SK-N-SH (cell line): Measurements from ENCODE around the gene HRH2. TPM values are rescaled to one million over a fixed set of nuclear protein-coding genes. Genes with fewer than 3 reads are reported as not detected.

Experiments
- CTCF ChIA-PET: fragments of 300-600, 350-600 bp; formaldehyde crosslinking; extraction: SDS; loops from one replicate; lab custom pipeline; 2021; lab: Yijun Ruan, JAX
- POLR2A ChIA-PET: fragments of 350-600 bp; sonication (Branson Sonifier 250); formaldehyde crosslinking; extraction: SDS; loops from one replicate; lab custom pipeline; 2020; ENCODE audit warnings: antibody characterized with exemption, inconsistent platforms; lab: Yijun Ruan, JAX
- DNase-seq: peaks from one replicate; pipeline ENCODE4 v3.0.0; 2012
- H2AFZ ChIP-seq: fragments of 200-600 bp; sonication (generic); 2 replicates; pipeline ENCODE4 v1.8.1; 2016; ENCODE audit warnings: antibody characterized with exemption, mild to moderate bottlenecking, low read depth
- H3F3A ChIP-seq: fragments of 200-600 bp; sonication (generic); replicated peaks from 2 replicates; pipeline ENCODE3; 2016; ENCODE audit warnings: antibody characterized with exemption, mild to moderate bottlenecking; ENCODE audit not compliant: insufficient read depth
- H3K27ac ChIP-seq, 2 experiments: fragments of 200-500 bp in 1 of 2; fragments of 200-600 bp in 1 of 2; sonication (Bioruptor generic) in 1 of 2; sonication (generic), shearing (Covaris generic) in 1 of 2; 2 replicates each; pipeline versions ENCODE4 v1.5.1 to v1.6.1; 2014 to 2016; ENCODE audit warnings: low read depth in 2 of 2, inconsistent platforms in 1 of 2, low read length in 1 of 2, mild to moderate bottlenecking in 1 of 2, mixed read lengths in 1 of 2
- H3K27me3 ChIP-seq: fragments of 200-600 bp; sonication (generic), shearing (Covaris generic); 2 replicates; pipeline ENCODE4 v1.6.1; 2016; ENCODE audit warnings: mixed run types; ENCODE audit not compliant: insufficient read depth
- H3K36me3 ChIP-seq, 2 experiments: fragments of 200-500 bp in 1 of 2; fragments of 200-600 bp in 1 of 2; sonication (Bioruptor generic) in 1 of 2; sonication (generic) in 1 of 2; replicated peaks in 1 of 2; 2 replicates each; pipeline versions ENCODE3 to v1.5.1; 2014 to 2016; ENCODE audit warnings: low read length in 1 of 2, mild to moderate bottlenecking in 1 of 2; ENCODE audit not compliant: insufficient read depth in 2 of 2, control insufficient read depth in 1 of 2
- H3K4me1 ChIP-seq, 2 experiments: fragments of 200-500 bp in 1 of 2; fragments of 200-600 bp in 1 of 2; sonication (Bioruptor generic) in 1 of 2; sonication (generic), shearing (Covaris generic) in 1 of 2; 2 replicates each; pipeline versions ENCODE4 v1.5.1 to v1.6.1; 2014 to 2016; ENCODE audit warnings: low read depth in 1 of 2, low read length in 1 of 2, mixed run types in 1 of 2; ENCODE audit not compliant: insufficient read depth in 2 of 2, control insufficient read depth in 1 of 2
- H3K4me2 ChIP-seq: fragments of 200-600 bp; sonication (generic), shearing (Covaris generic); 2 replicates; pipeline ENCODE4 v1.6.1; 2017; ENCODE audit warnings: mixed run types
- H3K4me3 ChIP-seq, 2 experiments: fragments of 200-500 bp in 1 of 2; fragments of 200-600 bp in 1 of 2; sonication (Bioruptor generic) in 1 of 2; sonication (generic), shearing (Covaris generic) in 1 of 2; 2 replicates each; pipeline versions ENCODE4 v1.5.1 to v1.8.1; 2014 to 2016; ENCODE audit warnings: low read depth in 2 of 2, inconsistent platforms in 1 of 2, low read length in 1 of 2, mild to moderate bottlenecking in 1 of 2, mixed read lengths in 1 of 2, moderate library complexity in 1 of 2
- H3K79me2 ChIP-seq: fragments of 200-600 bp; sonication (generic); 2 replicates; pipeline ENCODE4 v1.8.1; 2017; ENCODE audit warnings: mild to moderate bottlenecking; ENCODE audit not compliant: insufficient read depth
- H3K9ac ChIP-seq: fragments of 200-600 bp; sonication (generic); 2 replicates; pipeline ENCODE4 v1.6.1; 2017; ENCODE audit warnings: mixed run types
- H3K9me2 ChIP-seq: fragments of 200-600 bp; sonication (generic); 2 replicates; pipeline ENCODE4 v1.6.1; 2017; ENCODE audit warnings: mixed run types
- H3K9me3 ChIP-seq: fragments of 200-600 bp; sonication (generic); 2 replicates; pipeline ENCODE4 v1.6.1; 2017; ENCODE audit warnings: mixed run types, mild to moderate bottlenecking, moderate library complexity
- H4K20me1 ChIP-seq: fragments of 200-600 bp; sonication (generic); 2 replicates; pipeline ENCODE4 v1.6.1; 2017; ENCODE audit warnings: mild to moderate bottlenecking, mixed run types; ENCODE audit not compliant: insufficient read depth
- CHD2 ChIP-seq: fragments of 150-350 bp; IDR thresholded peaks from 2 replicates; pipeline ENCODE4 v1.6.1; 2018; ENCODE audit warnings: low read length; ENCODE audit not compliant: partially characterized antibody
- CTCF ChIP-seq: fragments of 200-600 bp; sonication (generic); IDR thresholded peaks from 2 replicates; pipeline ENCODE4 v1.6.1; 2017; ENCODE audit warnings: antibody characterized with exemption, mild to moderate bottlenecking, moderate library complexity
- ELF1 ChIP-seq: IDR thresholded peaks from 2 replicates; pipeline ENCODE4 v1.4.0; 2012
- EP300 ChIP-seq, 2 experiments: IDR thresholded peaks; 2 replicates each; pipeline versions ENCODE4 v1.4.0 to v1.6.1; 2012; ENCODE audit warnings: borderline replicate concordance in 1 of 2, low read depth in 1 of 2, low read length in 1 of 2
- EZH2phosphoT487 ChIP-seq: fragments of 200-600 bp; sonication (generic); IDR thresholded peaks from 2 replicates; pipeline ENCODE4 v1.6.1; 2017; ENCODE audit warnings: low read depth, mixed run types, mild to moderate bottlenecking, antibody characterized with exemption, moderate library complexity, borderline replicate concordance
- FOSL2 ChIP-seq: IDR thresholded peaks from 2 replicates; pipeline ENCODE4 v1.4.0; 2012; ENCODE audit warnings: low read depth, mild to moderate bottlenecking, moderate library complexity, borderline replicate concordance
- FOXM1 ChIP-seq: IDR thresholded peaks from 2 replicates; pipeline ENCODE4 v1.4.0; 2012; ENCODE audit warnings: low read depth, mild to moderate bottlenecking
- IRF3 ChIP-seq: fragments of 150-350 bp; IDR thresholded peaks from 2 replicates; pipeline ENCODE4 v1.6.1; 2016; ENCODE audit warnings: mild to moderate bottlenecking, low read depth, low read length
- JUND ChIP-seq: IDR thresholded peaks from 2 replicates; pipeline ENCODE4 v1.4.0; 2012
- MXI1 ChIP-seq: IDR thresholded peaks from 2 replicates; pipeline ENCODE4 v1.6.1; 2012; ENCODE audit warnings: mild to moderate bottlenecking, low read depth, low read length, improper control_type of control experiment
- NRF1 ChIP-seq: IDR thresholded peaks from 2 replicates; pipeline ENCODE4 v1.6.1; 2012; ENCODE audit warnings: low read depth, mild to moderate bottlenecking, low read length
- POLR2AphosphoS5 ChIP-seq: IDR thresholded peaks from 2 replicates; pipeline ENCODE4 v1.6.1; 2012; ENCODE audit warnings: low read depth, low read length
- REST ChIP-seq: IDR thresholded peaks from 2 replicates; pipeline ENCODE4 v1.6.1; 2012; ENCODE audit warnings: mild to moderate bottlenecking, low read depth, low read length, moderate library complexity
- RFX5 ChIP-seq: IDR thresholded peaks from 2 replicates; pipeline ENCODE4 v1.6.1; 2012; ENCODE audit warnings: mild to moderate bottlenecking, improper control_type of control experiment, low read length
- RXRA ChIP-seq: IDR thresholded peaks from 2 replicates; pipeline ENCODE4 v1.4.0; 2012; ENCODE audit warnings: low read depth, mild to moderate bottlenecking, borderline replicate concordance
- SIN3A ChIP-seq: IDR thresholded peaks from 2 replicates; pipeline ENCODE4 v1.6.1; 2012; ENCODE audit warnings: low read depth, mild to moderate bottlenecking, low read length, moderate library complexity, borderline replicate concordance
- SMC3 ChIP-seq: IDR thresholded peaks from 2 replicates; pipeline ENCODE4 v1.6.1; 2012; ENCODE audit warnings: low read depth, low read length, improper control_type of control experiment
- TEAD4 ChIP-seq: IDR thresholded peaks from 2 replicates; pipeline ENCODE4 v1.4.0; 2012; ENCODE audit warnings: mild to moderate bottlenecking, borderline replicate concordance; ENCODE audit not compliant: insufficient read depth
- ZBTB33 ChIP-seq: IDR thresholded peaks from 2 replicates; pipeline ENCODE4 v1.4.0; 2012; ENCODE audit warnings: low read depth, borderline replicate concordance
- WGBS: methylation state at CpG from one replicate; pipeline ENCODE4 v1.1.6; 2017; ENCODE audit warnings: low lambda C conversion rate; 5-methylcytosine and 5-hydroxymethylcytosine counted together
- polyA plus RNA-seq, 3 experiments: library from polyadenylated mRNA; depleted of rRNA; stranded (reverse); fragments of >200 nt; gene quantifications; 2 replicates each; pipeline ENCODE4 v1.2.3, GENCODE V29; 2012

The HRH2 gene
- polyA plus RNA-seq, 1 of the 3 experiments (the other 2 are of a cell fraction): 0.08 TPM

- H3K36me3 ChIP-seq: no peaks in the 10 kb centered on the region
- no peak overlapping the region for H3K4me2 ChIP-seq
- no peak overlapping the region for H3K27ac ChIP-seq
- H3K9me3 ChIP-seq: no peaks in the 10 kb centered on the region
- H3K4me1 ChIP-seq: peaks cover 0 to 4% of the 10 kb centered on the region in 2 experiments; a peak in 1 of 4 replicates
- H4K20me1 ChIP-seq: no peaks in the 10 kb centered on the region
- no peaks in the 10 kb centered on the region for H3K9me2 ChIP-seq
- H3K9ac ChIP-seq: no peak overlapping the region
- no peak for TF ChIP-seq RFX5
- TF ChIP-seq FOSL2: no peak
- TF ChIP-seq EP300 (IDR thresholded peaks at IDR 0.05; ENCODE audit: borderline replicate concordance in 1 of 2, low read depth in 1 of 2, low read length in 1 of 2): no peak
- TF ChIP-seq TEAD4: no peak
- TF ChIP-seq MXI1: no peak
- no peak for TF ChIP-seq CTCF
- no peak for TF ChIP-seq CHD2
- no peak for TF ChIP-seq REST
- TF ChIP-seq POLR2AphosphoS5: no peak
- TF ChIP-seq SMC3: no peak
- TF ChIP-seq IRF3: no peak
- no peak for TF ChIP-seq RXRA
- no peak for TF ChIP-seq ZBTB33
- TF ChIP-seq EZH2phosphoT487: no peak
- no peak for TF ChIP-seq SIN3A
- TF ChIP-seq ELF1: no peak
- no peak for TF ChIP-seq NRF1
- TF ChIP-seq JUND: no peak
- no peak for TF ChIP-seq FOXM1
- no peak overlapping the region for H2AFZ ChIP-seq
- no peak overlapping the region for H3K4me3 ChIP-seq
- POLR2A ChIA-PET: no interaction called here
- DNase-seq: no peak
- no peaks in the 10 kb centered on the region for H3F3A ChIP-seq
- H3K27me3 ChIP-seq: no peaks in the 10 kb centered on the region
- 62% methylated on average over 10 of the region's 10 CpGs for WGBS
- CTCF ChIA-PET: interaction anchor here (0.7 to 20.1 kb wide), 3 partner anchors 16 to 198 kb away, joined by 3 to 338 read pairs (median 235); partner anchors contain the start of gene CPLX2
- no peaks in the 10 kb centered on the region for H3K79me2 ChIP-seq
Observed at GRCh38 chr5:175734501-175734900, 76.6 kb downstream of the HRH2 start.
